Stimulated activated CD4-positive, alpha-beta T cell treated with anti-CD3 and anti-CD28 coated beads, Interleukin-15, amount 100 ng/mL, for 24 hours (primary cell): Measurements from ENCODE around the gene FAM236B.
"Not testable (repeated sequence)": the region's sequence is repeated elsewhere in the genome, so short reads cannot be mapped to it uniquely, and the experiment has no call there.

Experiments used
- DNase-seq: peaks from one replicate; pipeline ENCODE4 v3.0.0-alpha.2; 2020

FAM236B gene

GRCh38 chrX:72782560-72782959, at the start of gene FAM236B:
TSS of gene FAM236B (minus strand) at chrX:72782660. CDS start at chrX:72782560, 100 bp downstream.
- not testable (repeated sequence) for DNase-seq

- DNase-seq: not testable (repeated sequence)
Measured at GRCh38 chrX:72830701-72831100, 48.2 kb upstream of the FAM236B start.

DNA sequence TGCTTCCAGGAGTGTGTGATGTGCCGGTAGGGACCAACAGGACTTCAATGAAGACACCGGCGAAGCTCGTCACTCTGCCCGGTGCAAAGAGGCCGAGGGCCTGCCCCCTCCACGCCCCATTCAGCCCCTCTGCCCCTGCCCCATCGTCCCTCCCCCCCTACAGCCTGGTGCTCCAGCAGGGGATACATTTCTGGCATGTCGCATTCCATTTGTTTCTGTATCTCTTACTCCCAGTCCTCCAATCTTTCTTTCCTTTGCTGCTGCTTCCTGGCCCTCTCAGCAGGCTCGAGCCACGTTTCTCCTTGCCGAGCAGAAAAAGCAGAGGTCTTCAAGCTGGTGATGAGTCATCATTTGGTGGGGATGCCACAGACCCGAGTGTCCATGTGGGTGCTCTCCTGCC, 25.6 kb upstream of the FAM236B start, which contains the start of gene FAM236D:
FAM236D (minus strand) TSS at position 101 of the 400 bp plus-strand sequence; CDS start at position 1, 100 bp downstream.
- DNase-seq: not testable (repeated sequence)

DNA sequence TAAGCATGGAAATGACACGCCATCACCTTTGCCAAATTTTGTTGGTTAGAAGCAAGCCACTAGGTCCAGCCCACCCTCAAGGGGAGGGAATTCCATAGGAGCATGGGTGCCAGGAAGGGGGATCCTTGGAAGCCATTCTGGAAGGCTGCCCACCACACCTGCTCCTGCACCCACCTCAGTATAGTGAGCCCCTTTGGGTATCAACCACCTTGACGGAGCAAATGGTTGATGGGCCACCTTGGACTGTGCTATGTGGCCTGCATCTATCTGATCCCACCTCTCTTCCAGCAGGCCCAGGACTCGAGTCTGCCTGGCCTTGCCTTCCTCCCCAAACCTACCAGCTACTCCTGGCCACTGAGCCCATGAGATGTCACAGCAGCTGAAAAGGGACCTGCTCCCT, 7.9 kb upstream of the FAM236B start:
- not testable (repeated sequence) for DNase-seq

DNA sequence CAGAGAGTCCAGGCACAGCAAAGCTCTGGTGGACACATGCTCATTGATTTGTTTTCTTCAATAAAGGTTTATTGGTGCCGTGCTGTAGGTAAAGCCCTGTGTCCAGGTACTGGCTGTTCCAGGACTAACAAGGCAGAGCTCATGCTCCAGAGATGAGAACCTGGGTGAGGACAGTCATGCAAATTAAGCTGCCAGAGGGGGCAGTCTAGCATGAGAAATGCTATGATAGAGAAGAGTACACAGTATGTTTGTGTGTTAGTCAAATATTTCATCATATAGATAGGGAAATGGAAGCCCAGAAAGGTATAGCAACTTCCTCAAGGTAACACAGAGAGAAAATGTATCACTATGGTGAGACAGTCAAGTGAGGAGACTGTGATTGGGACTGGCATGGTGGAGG, 5.7 kb upstream of the FAM236B start:
- not testable (repeated sequence) for DNase-seq

DNA sequence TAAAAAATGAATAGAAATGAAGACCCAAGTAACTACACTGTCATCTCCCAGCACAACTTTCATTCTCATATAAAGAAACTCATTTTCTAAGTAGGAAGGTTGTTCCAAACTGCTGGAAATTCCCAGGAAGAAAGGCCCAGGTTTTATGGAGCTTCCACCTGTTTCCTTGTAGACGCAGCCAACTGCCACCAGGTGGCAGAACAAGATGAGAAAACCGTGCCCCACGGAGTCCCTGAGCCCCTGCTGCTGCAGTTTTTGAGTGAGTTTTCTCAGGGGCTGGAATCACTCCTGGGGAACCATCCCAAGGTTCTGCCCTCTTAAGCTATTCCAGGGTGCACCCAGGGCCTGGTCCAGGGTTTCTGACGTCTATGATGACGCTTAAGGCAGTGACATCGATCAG, 1.5 kb upstream of the FAM236B start:
- not testable (repeated sequence) for DNase-seq

GRCh38 chrX:72783365-72783936, 991 bp upstream of the FAM236B start:
- not testable (repeated sequence) for DNase-seq

GRCh38 chrX:72778146-72778545, 4.3 kb downstream of the FAM236B start:
- DNase-seq: not testable (repeated sequence)

- not testable (repeated sequence) for DNase-seq
Measured at GRCh38 chrX:72777467-72777790, 5.0 kb downstream of the FAM236B start.

DNA sequence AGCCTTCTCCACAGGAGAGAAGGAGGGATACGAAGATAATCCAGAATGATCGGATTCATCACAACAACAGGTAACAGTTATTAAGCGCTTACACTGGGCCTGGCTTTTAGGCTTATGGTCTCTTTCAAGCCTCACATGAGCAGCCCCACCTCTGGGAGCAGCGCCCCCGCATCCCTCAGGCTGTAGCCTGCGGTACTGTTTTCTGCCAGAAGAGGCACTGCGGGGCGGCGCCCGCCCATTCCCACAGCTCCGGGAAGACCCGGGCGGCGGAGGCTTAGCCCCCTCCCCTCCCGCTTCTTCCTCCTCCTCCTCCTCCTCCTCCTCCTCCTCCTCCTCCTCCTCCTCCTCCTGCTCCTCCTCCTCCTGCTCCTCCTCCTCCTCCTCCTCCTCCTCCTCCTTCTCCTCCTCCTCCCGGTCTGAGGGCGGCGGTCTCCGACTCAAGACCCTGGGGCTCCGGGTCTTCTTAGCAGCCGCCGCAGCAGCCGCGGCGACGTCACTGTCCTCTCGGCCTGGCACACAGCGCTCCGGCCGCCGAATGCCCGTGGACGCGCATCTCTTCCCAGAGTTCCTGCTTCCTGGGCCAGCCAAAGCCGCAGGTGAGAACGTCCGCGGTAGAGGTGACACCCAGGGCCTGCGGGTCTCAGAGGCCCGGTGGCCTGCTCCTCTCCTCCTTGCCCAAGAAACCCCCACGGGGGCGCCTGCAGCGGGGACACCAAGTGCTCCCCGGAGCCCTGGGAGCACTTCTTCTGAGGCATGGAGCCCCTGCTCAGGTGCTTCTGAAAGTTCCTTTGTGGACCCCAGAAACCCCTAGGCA, 5.6 kb downstream of the FAM236B start, which contains the start of gene DMRTC1B:
DMRTC1B (plus strand) TSS at position 238 of the 814 bp plus-strand sequence. CDS start 68,246 bp downstream, outside the sequence.
- DNase-seq: not testable (repeated sequence)

- not testable (repeated sequence) for DNase-seq
Measured at GRCh38 chrX:72760454-72760853, 22.0 kb downstream of the FAM236B start.

- DNase-seq: not testable (repeated sequence)
Measured at GRCh38 chrX:72748545-72748944, 33.9 kb downstream of the FAM236B start.

- DNase-seq: not testable (repeated sequence)
Measured at GRCh38 chrX:72745546-72745945, 36.9 kb downstream of the FAM236B start.

- DNase-seq: no peak
Measured at GRCh38 chrX:72735561-72735960, 46.9 kb downstream of the FAM236B start.

DNA sequence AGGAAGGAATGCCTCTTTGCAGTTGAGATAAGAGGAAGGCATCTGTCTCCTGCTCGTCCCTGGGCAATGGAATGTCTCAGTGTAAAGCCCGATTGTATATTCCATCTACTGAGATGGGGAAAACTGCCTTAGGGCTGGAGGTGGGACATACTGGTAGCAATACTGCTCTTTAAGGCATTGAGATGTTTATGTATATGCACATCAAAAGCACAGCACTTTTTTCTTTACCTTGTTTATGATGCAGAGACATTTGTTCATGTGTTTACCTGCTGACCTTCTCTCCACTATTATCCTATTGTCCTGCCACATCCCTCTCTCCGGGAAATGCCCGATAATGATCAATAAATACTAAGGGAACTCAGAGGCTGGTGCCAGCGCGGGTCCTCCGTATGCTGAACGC, 48.8 kb downstream of the FAM236B start:
- DNase-seq: not testable (repeated sequence)
